ENCODE data around the gene CST9. TPM values are rescaled to one million over a fixed set of nuclear protein-coding genes. Genes with fewer than 3 reads are reported as not detected.
A peak's percentile ranks its signal among the peaks of the same experiment; 100 is the strongest.

The CST9 gene
- total and polyA plus RNA-seq, 2 of the 13 experiments (the other 11 are each of a cell fraction or from before 2014, with no cell fraction given): 0.07 TPM; not detected in 1

DNA sequence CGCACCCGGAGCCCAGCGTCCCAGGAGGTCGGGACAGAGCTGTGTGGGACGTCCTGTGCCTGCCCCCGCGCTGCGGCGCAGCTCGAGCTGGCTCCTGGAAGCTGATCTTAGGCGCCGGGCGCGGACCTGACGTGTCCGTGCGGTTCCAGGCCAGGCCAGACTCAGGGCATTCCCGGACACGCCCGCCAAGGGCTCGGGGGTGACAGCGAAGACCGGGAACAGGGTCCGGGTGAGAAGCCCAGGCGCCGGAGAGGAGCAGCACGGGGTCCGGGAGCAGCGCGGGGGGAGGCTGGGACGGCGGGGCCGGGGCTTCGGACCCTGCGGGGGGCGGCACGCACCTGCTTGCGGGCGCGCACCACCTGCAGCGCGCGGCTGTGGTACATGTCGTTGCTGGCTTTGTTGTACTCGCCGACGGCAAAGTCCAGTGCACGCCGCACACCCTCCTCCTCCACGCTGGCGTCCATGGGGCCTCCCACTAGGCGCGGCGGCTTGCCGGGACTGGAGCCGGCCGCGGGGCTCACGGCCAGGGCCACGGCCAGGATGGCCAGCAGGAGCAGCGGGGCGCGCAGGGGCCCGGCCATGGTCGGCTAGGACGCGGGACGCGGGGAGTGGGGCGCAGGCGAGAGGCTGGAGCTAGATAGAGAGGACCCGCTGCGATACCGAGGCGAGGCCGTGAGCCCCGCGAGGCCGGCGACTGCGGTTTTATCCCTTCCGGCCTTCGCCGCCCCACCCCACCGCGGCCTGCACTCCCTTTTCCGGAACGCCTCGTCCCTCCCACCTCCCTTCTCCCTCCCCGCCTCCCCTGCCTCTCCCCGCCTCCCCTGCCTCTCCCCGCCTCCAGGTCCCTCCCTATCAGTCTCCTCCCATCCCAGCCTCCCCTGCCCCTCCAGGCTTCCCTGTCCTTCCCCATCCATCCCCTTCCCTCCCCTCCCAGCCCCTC, 31.8 kb upstream of the CST9 start, which contains the start of gene CST3 (continued):
- TF ChIP-seq, protein P1, sequence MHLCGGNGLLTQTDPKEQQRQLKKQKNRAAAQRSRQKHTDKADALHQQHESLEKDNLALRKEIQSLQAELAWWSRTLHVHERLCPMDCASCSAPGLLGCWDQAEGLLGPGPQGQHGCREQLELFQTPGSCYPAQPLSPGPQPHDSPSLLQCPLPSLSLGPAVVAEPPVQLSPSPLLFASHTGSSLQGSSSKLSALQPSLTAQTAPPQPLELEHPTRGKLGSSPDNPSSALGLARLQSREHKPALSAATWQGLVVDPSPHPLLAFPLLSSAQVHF (CRISPR knock-in tag; IDR thresholded peaks at IDR 0.05): peak; percentile 55; the same call in 1 of the 2 replicates
- TF ChIP-seq FOXA1 (IDR thresholded peaks at IDR 0.05) (no peak), FOXA1 (CRISPR knock-in tag; IDR thresholded peaks at IDR 0.05) (no peak; the same call in 1 of the 2 replicates), FIP1L1 (IDR thresholded peaks at IDR 0.05; ENCODE audit: borderline replicate concordance, insufficient read depth, low read depth, low read length) (0 out of 2 replicates have a peak, but pooled peaks have one; percentile 42), GFI1 (CRISPR knock-in tag; IDR thresholded peaks at IDR 0.05; ENCODE audit: borderline replicate concordance) (peak; percentile 17; the same call in 1 of the 2 replicates), ZNF768 (CRISPR knock-in tag; IDR thresholded peaks at IDR 0.05) (peak; percentile 85), ZNF572 (CRISPR knock-in tag; IDR thresholded peaks at IDR 0.05) (peak; percentile 47; the same call in 1 of the 2 replicates), ZNF382 (CRISPR knock-in tag; IDR thresholded peaks at IDR 0.05; ENCODE audit: borderline replicate concordance) (no peak), ZNF747 (CRISPR knock-in tag; IDR thresholded peaks at IDR 0.05; ENCODE audit: borderline replicate concordance) (peak; percentile 40; the same call in 1 of the 2 replicates), POLR2A (IDR thresholded peaks at IDR 0.05; ENCODE audit: insufficient read depth in 1 of 2, low read depth in 2 of 2, low read length in 2 of 2) (peak; percentile 99 to 100), ZNF556 (CRISPR knock-in tag; IDR thresholded peaks at IDR 0.05; ENCODE audit: borderline replicate concordance) (peak; percentile 83), ZSCAN31 (CRISPR knock-in tag; IDR thresholded peaks at IDR 0.05; ENCODE audit: low read depth) (peak; percentile 84; the same call in 1 of the 2 replicates), JUNB (CRISPR knock-in tag; IDR thresholded peaks at IDR 0.05; ENCODE audit: borderline replicate concordance) (peak; percentile 68; the same call in 1 of the 2 replicates), ZFP62 (CRISPR knock-in tag; IDR thresholded peaks at IDR 0.05) (no peak), ZNF790 (CRISPR knock-in tag; IDR thresholded peaks at IDR 0.05; ENCODE audit: borderline replicate concordance) (0 out of 2 replicates have a peak, but pooled peaks have one; percentile 79), XBP1 (CRISPR knock-in tag; IDR thresholded peaks at IDR 0.05) (0 out of 2 replicates have a peak, but pooled peaks have one; percentile 61), ZBTB21 (CRISPR knock-in tag; IDR thresholded peaks at IDR 0.05) (no peak), NFE2L2 (IDR thresholded peaks at IDR 0.05; ENCODE audit: low read length) (no peak), ZSCAN20 (CRISPR knock-in tag; IDR thresholded peaks at IDR 0.05; ENCODE audit: borderline replicate concordance) (no peak; the same call in none of the 2 replicates), ZNF550 (CRISPR knock-in tag; IDR thresholded peaks at IDR 0.05; ENCODE audit: borderline replicate concordance) (0 out of 2 replicates have a peak, but pooled peaks have one; percentile 67)
- TF ChIP-seq, protein P2, sequence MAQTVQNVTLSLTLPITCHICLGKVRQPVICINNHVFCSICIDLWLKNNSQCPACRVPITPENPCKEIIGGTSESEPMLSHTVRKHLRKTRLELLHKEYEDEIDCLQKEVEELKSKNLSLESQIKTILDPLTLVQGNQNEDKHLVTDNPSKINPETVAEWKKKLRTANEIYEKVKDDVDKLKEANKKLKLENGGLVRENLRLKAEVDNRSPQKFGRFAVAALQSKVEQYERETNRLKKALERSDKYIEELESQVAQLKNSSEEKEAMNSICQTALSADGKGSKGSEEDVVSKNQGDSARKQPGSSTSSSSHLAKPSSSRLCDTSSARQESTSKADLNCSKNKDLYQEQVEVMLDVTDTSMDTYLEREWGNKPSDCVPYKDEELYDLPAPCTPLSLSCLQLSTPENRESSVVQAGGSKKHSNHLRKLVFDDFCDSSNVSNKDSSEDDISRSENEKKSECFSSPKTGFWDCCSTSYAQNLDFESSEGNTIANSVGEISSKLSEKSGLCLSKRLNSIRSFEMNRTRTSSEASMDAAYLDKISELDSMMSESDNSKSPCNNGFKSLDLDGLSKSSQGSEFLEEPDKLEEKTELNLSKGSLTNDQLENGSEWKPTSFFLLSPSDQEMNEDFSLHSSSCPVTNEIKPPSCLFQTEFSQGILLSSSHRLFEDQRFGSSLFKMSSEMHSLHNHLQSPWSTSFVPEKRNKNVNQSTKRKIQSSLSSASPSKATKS (CRISPR knock-in tag; IDR thresholded peaks at IDR 0.05): no peak; the same call in 1 of the 2 replicates
- TF ChIP-seq, protein P3, sequence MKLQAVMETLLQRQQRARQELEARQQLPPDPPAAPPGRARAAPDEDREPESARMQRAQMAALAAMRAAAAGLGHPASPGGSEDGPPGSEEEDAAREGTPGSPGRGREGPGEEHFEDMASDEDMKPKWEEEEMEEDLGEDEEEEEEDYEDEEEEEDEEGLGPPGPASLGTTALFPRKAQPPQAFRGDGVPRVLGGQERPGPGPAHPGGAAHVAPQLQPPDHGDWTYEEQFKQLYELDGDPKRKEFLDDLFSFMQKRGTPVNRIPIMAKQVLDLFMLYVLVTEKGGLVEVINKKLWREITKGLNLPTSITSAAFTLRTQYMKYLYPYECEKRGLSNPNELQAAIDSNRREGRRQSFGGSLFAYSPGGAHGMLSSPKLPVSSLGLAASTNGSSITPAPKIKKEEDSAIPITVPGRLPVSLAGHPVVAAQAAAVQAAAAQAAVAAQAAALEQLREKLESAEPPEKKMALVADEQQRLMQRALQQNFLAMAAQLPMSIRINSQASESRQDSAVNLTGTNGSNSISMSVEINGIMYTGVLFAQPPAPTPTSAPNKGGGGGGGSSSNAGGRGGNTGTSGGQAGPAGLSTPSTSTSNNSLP (IDR thresholded peaks at IDR 0.05; ENCODE audit: low read depth, low read length): no peak
- TF ChIP-seq, protein P4, sequence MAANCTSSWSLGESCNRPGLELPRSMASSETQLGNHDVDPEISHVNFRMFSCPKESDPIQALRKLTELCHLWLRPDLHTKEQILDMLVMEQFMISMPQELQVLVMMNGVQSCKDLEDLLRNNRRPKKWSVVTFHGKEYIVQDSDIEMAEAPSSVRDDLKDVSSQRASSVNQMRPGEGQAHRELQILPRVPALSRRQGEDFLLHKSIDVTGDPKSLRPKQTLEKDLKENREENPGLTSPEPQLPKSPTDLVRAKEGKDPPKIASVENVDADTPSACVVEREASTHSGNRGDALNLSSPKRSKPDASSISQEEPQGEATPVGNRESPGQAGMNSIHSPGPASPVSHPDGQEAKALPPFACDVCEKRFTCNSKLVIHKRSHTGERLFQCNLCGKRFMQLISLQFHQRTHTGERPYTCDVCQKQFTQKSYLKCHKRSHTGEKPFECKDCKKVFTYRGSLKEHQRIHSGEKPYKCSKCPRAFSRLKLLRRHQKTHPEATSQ (CRISPR knock-in tag; IDR thresholded peaks at IDR 0.05; ENCODE audit: borderline replicate concordance): peak; percentile 92

All from HepG2 (cell line).